ENCODE data around the gene MTCL1.

MTCL1 gene

GRCh38 chr18:8688216-8688800, 17.0 kb upstream of the MTCL1 start:
- no peak for DNase-seq (ENCODE audit: low spot score)

- no peak for DNase-seq (ENCODE audit: low spot score)
Measured at GRCh38 chr18:8688816-8689215, 16.5 kb upstream of the MTCL1 start.

GRCh38 chr18:8689517-8689916, 15.8 kb upstream of the MTCL1 start:
- no peak for DNase-seq (ENCODE audit: low spot score)

GRCh38 chr18:8694891-8695290, 10.5 kb upstream of the MTCL1 start:
- DNase-seq (ENCODE audit: low spot score), result no peak

- DNase-seq (ENCODE audit: low spot score), result no peak
Measured at GRCh38 chr18:8695932-8696517, 9.3 kb upstream of the MTCL1 start.

DNA sequence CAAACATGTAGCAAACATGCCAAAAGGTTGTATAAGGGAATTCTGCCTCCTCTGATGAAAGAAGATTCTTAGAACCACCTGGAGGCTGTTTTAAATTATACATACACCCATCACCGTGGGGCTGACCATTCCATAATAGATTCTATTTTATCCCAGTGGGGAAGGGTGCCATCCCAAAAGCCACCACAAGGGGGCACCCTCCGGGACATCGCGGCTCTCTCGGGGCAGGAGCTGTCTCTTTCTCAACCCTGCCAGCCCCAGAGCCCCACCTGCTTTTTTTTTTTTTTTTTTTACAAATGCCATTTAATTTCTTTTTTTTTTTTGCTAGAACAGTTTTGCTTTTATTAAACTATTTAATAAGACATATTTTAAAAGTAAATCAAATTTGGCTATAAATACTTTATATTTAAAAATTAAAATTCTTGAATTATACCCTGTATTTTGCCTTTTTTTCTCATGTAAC, 8.6 kb upstream of the MTCL1 start:
- DNase-seq (ENCODE audit: low spot score), result peak; percentile 63

- DNase-seq (ENCODE audit: low spot score), result no peak
Measured at GRCh38 chr18:8699126-8699525, 6.2 kb upstream of the MTCL1 start.

DNA sequence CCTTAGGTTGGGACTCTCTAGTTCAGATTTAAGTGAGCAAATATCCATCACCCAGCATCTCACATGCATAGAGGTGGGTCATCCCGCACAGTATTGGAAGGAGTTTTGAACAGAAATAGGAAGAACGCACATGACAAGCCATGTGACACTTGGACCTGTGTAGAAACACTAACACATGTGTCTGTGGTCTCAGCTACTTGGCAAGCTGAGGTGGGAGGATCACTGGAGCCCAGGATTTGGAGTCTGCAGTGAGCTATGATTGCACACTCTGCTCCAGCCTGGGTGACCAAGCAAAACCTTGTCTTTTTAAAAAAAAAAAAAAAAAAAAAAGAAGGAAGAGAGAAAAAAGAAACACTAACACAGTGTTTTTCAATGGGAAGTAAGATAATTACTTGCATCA, 5.4 kb upstream of the MTCL1 start:
- DNase-seq (ENCODE audit: low spot score), result no peak

GRCh38 chr18:8701546-8702118, 3.7 kb upstream of the MTCL1 start:
- DNase-seq (ENCODE audit: low spot score), result no peak

- DNase-seq (ENCODE audit: low spot score), result no peak
Measured at GRCh38 chr18:8702668-8703067, 2.7 kb upstream of the MTCL1 start.

GRCh38 chr18:8703092-8703709, 2.2 kb upstream of the MTCL1 start:
- DNase-seq (ENCODE audit: low spot score), result no peak

DNA sequence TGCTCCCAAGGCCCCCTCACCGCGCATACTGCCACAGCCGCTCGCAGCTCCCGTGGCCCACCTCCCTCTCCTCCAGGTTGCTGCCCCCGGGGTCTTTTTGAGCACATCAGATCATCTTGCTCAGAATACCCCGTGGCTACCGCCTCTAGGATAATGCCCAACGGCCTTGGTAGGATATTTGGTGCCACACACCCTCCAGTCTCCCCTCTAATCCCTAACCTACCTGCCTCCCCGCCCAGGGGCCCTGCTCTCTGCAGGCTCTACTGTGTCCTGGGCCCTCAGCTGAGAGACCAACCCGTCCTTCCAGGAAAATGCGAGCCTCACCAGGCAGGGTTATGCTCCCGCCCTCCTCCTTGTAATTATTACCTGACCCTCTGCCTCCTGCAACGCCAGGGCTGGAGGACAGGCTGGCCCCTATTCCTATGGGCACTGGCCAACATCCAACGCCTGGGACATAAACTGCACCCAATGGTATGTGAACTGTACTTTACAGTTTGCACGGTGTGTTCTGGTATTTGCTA, 1.5 kb upstream of the MTCL1 start:
- no peak for DNase-seq (ENCODE audit: low spot score)

GRCh38 chr18:8704361-8705237, 757 bp upstream of the MTCL1 start:
- DNase-seq (ENCODE audit: low spot score), result peak; percentile 85

DNA sequence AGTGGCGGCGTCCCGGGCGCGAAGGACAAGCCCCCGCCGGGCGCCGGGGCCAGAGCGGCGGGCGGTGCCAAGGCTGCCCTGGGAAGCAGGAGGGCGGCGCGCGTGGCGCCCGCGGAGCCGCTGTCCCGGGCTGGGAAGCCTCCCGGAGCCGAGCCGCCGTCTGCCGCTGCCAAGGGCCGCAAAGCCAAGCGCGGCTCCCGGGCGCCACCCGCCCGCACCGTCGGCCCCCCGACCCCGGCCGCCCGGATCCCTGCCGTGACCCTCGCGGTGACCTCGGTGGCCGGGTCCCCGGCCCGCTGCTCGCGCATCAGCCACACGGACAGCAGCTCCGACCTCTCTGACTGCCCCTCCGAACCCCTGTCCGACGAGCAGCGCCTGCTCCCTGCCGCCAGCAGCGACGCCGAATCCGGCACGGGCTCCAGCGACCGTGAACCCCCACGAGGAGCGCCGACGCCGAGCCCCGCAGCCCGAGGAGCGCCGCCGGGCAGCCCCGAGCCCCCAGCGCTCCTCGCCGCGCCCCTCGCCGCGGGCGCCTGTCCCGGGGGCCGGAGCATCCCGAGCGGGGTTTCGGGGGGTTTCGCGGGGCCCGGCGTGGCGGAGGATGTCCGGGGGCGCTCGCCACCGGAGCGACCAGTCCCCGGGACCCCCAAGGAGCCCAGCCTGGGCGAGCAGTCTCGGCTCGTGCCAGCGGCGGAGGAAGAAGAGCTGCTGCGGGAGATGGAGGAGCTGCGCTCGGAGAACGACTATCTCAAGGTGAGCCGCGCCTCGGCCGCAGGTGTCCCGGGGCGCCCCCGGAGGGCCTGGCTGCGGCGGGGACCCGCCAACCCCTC, 820 bp downstream of the MTCL1 start:
- DNase-seq (ENCODE audit: low spot score), result no peak

DNA sequence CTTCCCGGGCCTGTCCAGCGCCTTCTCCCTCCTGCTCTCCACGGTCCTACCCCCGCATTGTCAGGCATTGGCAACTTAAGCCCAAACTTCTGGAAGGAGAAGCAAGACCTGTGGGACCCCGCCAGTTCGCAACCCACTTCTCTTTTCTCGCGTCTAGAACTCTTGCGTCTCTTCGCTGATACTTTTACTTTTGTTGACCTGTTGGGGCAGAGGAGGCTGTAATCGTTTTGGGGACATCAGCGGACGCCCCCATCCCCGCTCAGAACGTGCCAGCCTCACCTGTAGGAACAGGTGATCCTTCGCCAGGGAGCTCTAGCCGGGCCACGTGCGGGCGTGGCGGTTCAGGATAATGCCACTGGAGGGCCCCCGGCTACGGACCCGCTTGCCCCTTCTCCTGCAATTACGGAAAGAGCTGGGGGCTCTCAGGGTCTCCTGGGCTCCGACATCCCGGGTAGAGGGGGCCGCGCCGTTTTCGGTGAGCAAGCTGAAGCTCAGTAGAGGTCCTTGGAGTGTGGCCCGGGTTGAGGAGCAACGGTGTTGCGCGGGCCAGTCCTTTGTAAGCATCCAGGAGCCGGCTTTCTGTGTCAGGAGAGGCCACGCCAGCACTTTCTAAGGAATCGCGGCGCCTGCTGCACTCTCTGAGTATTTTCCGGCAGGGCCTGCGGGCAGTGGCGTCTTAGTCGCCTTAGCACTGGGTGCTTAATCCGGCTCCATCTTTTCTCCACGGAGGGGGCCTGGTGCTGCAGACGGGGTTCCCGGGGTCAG, 1.6 kb downstream of the MTCL1 start:
- DNase-seq (ENCODE audit: low spot score), result peak; percentile 19

DNA sequence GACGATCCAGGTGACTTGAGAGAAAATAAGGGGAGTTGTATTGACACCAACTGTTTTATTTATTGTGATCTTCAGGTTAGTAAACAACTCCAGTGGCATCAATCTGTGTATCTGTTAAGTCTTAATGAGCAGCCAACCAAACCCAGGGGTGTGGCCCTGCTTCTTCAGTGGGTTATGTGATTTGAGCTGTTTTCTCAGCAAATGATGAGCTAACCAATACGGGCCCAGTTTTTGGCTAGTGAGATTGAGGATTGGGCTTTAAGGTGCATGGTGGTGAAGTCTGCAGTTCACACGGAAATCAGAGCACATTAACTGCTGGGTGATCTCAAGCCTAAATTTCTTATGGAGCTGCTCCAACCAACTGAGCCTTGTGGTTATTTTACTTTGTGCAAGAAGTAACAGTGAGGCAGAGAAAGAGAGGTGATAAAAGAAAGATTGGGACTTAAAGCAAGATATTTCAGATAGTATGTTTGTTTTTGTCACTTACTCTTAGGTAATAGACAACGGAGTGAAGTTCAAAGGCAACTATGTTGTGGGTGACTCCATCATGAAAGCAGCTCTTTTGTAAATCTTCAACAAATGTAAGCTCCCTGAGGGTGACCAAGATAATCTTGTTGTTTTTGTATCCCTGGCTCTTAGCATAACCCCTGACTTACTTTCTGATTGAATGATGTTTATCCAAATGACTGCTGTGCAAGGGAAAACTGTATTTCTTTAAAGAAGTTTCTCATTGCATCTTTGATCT, 2.4 kb downstream of the MTCL1 start:
- no peak for DNase-seq (ENCODE audit: low spot score)

GRCh38 chr18:8708670-8709069, 3.3 kb downstream of the MTCL1 start:
- no peak for DNase-seq (ENCODE audit: low spot score)

GRCh38 chr18:8709248-8710059, 4.1 kb downstream of the MTCL1 start:
- no peak for DNase-seq (ENCODE audit: low spot score)

DNA sequence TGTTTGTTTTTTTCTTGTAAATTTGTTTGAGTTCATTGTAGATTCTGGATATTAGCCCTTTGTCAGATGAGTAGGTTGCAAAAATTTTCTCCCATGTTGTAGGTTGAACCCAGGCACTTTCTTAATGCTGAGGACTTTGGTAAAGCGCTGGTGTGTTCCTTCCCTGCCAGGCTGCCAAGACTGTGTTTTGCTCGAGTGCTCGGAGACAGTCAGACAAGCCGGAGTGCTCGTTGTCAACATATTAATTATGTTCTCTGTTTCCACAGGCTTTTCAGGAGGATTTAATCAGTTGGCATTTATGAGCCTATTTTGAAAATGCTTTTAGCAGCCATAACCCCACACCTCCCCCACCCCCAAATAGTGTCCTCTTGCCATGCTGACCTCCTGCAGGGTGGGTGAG, 6.4 kb downstream of the MTCL1 start:
- no peak for DNase-seq (ENCODE audit: low spot score)

Measured in CD4-positive, alpha-beta T cell treated with Interleukin-6 at 100 ng/mL for 8 hours (primary cell).